OCI-LY1 (cell line): ENCODE measurements around the gene CLP1.

Source experiments
- H2AFZ ChIP-seq: fragments of 200-600 bp; sonication (generic), shearing (Covaris generic); 2 replicates; pipeline ENCODE4 v1.6.0; 2014; ENCODE audit warnings: antibody characterized with exemption, mild to moderate bottlenecking, low read length
- H3F3A ChIP-seq: fragments of 200-600 bp; sonication (generic), shearing (Covaris generic); 2 replicates; pipeline ENCODE4 v1.6.0; 2014; ENCODE audit warnings: mild to moderate bottlenecking, antibody characterized with exemption, low read length, moderate library complexity; ENCODE audit not compliant: insufficient read depth
- H3K27ac ChIP-seq: fragments of 200-600 bp; sonication (generic); 2 replicates; pipeline ENCODE4 v1.5.1; 2014; ENCODE audit warnings: low read length, mixed run types, mild to moderate bottlenecking, low read depth; ENCODE audit not compliant: poor library complexity, severe bottlenecking
- H3K27me3 ChIP-seq: fragments of 200-600 bp; sonication (generic); 2 replicates; pipeline ENCODE4 v1.6.0; 2014; ENCODE audit warnings: antibody characterized with exemption, mild to moderate bottlenecking, low read length, moderate library complexity; ENCODE audit not compliant: insufficient read depth
- H3K36me3 ChIP-seq: fragments of 200-600 bp; sonication (generic); 2 replicates; pipeline ENCODE4 v1.6.1; 2014; ENCODE audit warnings: mild to moderate bottlenecking, antibody characterized with exemption, low read length, moderate library complexity, mixed read lengths; ENCODE audit not compliant: insufficient read depth
- H3K4me1 ChIP-seq: fragments of 200-600 bp; sonication (generic); 2 replicates; pipeline ENCODE4 v1.5.1; 2014; ENCODE audit warnings: mild to moderate bottlenecking, low read length, moderate library complexity; ENCODE audit not compliant: insufficient read depth, severe bottlenecking
- H3K4me2 ChIP-seq: fragments of 200-600 bp; sonication (generic), shearing (Covaris generic); 2 replicates; pipeline ENCODE4 v1.6.1; 2014; ENCODE audit warnings: low read length
- H3K4me3 ChIP-seq: fragments of 200-600 bp; sonication (generic); 2 replicates; pipeline ENCODE4 v1.5.1; 2014; ENCODE audit warnings: low read length, low read depth, mild to moderate bottlenecking, mixed read lengths; ENCODE audit not compliant: poor library complexity, severe bottlenecking
- H3K79me2 ChIP-seq: fragments of 200-600 bp; shearing (Covaris generic); 2 replicates; pipeline ENCODE4 v1.6.1; 2016; ENCODE audit warnings: mixed run types, low read length, mixed read lengths; ENCODE audit not compliant: insufficient read depth
- H3K9ac ChIP-seq: fragments of 200-600 bp; sonication (generic), shearing (Covaris generic); 2 replicates; pipeline ENCODE4 v1.6.1; 2014; ENCODE audit warnings: mild to moderate bottlenecking, low read length, mixed read lengths
- H3K9me2 ChIP-seq: fragments of 200-600 bp; sonication (generic), shearing (Covaris generic); 2 replicates; pipeline ENCODE4 v1.6.1; 2014; ENCODE audit warnings: low read depth, mild to moderate bottlenecking, low read length, mixed read lengths
- H3K9me3 ChIP-seq: fragments of 200-600 bp; shearing (Covaris generic); 2 replicates; pipeline ENCODE4 v1.6.1; 2014; ENCODE audit warnings: low read length, mixed read lengths
- H4K20me1 ChIP-seq: fragments of 200-600 bp; sonication (generic), shearing (Covaris generic); 2 replicates; pipeline ENCODE4 v1.6.0; 2016; ENCODE audit warnings: mild to moderate bottlenecking, low read length; ENCODE audit not compliant: insufficient read depth
- EZH2 ChIP-seq: fragments of 200-600 bp; sonication (generic), shearing (Covaris generic); IDR thresholded peaks from 2 replicates; pipeline ENCODE4 v1.8.0; 2017; ENCODE audit warnings: borderline replicate concordance, mixed run types, mild to moderate bottlenecking, antibody characterized with exemption, low read length, moderate library complexity, mixed read lengths
- TF ChIP-seq, protein P1 (sequence below): fragments of 200-600 bp; sonication (generic), shearing (Covaris generic); IDR thresholded peaks from 2 replicates; pipeline ENCODE4 v1.5.1; 2017; ENCODE audit warnings: mild to moderate bottlenecking, antibody characterized with exemption, low read length, moderate library complexity, mixed read lengths

CLP1 gene

DNA sequence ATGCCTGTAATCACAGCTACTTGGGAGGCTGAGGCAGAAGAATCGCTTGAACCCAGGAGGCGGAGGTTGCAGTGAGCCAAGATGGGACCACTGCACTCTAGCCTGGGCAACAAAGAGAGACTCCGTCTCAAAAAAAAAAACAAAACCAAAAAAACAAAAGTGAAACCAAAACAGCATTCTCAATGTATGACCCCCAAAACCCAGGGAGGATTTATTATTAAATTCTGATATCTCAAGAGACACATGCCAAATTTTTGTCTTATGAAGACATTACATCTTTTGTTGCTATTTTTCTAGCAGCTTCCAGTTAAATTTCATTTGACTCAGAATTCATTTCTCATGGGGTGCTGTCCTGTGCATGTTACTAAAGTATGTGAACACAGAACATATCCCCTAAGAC lies 4.9 kb upstream of the CLP1 start:
- H3K36me3 ChIP-seq: no peaks in the 10 kb centered on the region
- no peak for TF ChIP-seq EZH2
- TF ChIP-seq, protein P1, sequence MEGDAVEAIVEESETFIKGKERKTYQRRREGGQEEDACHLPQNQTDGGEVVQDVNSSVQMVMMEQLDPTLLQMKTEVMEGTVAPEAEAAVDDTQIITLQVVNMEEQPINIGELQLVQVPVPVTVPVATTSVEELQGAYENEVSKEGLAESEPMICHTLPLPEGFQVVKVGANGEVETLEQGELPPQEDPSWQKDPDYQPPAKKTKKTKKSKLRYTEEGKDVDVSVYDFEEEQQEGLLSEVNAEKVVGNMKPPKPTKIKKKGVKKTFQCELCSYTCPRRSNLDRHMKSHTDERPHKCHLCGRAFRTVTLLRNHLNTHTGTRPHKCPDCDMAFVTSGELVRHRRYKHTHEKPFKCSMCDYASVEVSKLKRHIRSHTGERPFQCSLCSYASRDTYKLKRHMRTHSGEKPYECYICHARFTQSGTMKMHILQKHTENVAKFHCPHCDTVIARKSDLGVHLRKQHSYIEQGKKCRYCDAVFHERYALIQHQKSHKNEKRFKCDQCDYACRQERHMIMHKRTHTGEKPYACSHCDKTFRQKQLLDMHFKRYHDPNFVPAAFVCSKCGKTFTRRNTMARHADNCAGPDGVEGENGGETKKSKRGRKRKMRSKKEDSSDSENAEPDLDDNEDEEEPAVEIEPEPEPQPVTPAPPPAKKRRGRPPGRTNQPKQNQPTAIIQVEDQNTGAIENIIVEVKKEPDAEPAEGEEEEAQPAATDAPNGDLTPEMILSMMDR: no peak
- no peaks in the 10 kb centered on the region for H3K9me3 ChIP-seq
- H3K9me2 ChIP-seq: no peaks in the 10 kb centered on the region
- 0 out of 2 replicates have a peak, but pooled peaks cover 4% of the 10 kb centered on the region for H3K27me3 ChIP-seq
- no peak overlapping the region for H3K4me3 ChIP-seq
- H4K20me1 ChIP-seq: no peaks in the 10 kb centered on the region
- H3K27ac ChIP-seq: no peak overlapping the region
- peaks cover under 1% of the 10 kb centered on the region; the same call in 1 of the 2 replicates for H3K79me2 ChIP-seq
- no peak overlapping the region for H3K9ac ChIP-seq
- H3K4me1 ChIP-seq: peaks cover 12% of the 10 kb centered on the region
- no peak overlapping the region for H2AFZ ChIP-seq
- H3K4me2 ChIP-seq: no peak overlapping the region
- no peaks in the 10 kb centered on the region for H3F3A ChIP-seq

GRCh38 chr11:57653163-57653562 lies 4.4 kb upstream of the CLP1 start:
- peaks cover 6% of the 10 kb centered on the region for H3K79me2 ChIP-seq
- no peak overlapping the region for H2AFZ ChIP-seq
- H3K4me3 ChIP-seq: no peak overlapping the region
- H3K9me3 ChIP-seq: no peaks in the 10 kb centered on the region
- no peaks in the 10 kb centered on the region for H3K36me3 ChIP-seq
- H4K20me1 ChIP-seq: no peaks in the 10 kb centered on the region
- peaks cover 15% of the 10 kb centered on the region for H3K4me1 ChIP-seq
- H3K27me3 ChIP-seq: 0 out of 2 replicates have a peak, but pooled peaks cover 4% of the 10 kb centered on the region
- TF ChIP-seq EZH2: no peak
- TF ChIP-seq, protein P1: no peak
- H3K9ac ChIP-seq: no peak overlapping the region
- H3K27ac ChIP-seq: no peak overlapping the region
- no peaks in the 10 kb centered on the region for H3F3A ChIP-seq
- H3K4me2 ChIP-seq: no peak overlapping the region
- H3K9me2 ChIP-seq: no peaks in the 10 kb centered on the region

DNA sequence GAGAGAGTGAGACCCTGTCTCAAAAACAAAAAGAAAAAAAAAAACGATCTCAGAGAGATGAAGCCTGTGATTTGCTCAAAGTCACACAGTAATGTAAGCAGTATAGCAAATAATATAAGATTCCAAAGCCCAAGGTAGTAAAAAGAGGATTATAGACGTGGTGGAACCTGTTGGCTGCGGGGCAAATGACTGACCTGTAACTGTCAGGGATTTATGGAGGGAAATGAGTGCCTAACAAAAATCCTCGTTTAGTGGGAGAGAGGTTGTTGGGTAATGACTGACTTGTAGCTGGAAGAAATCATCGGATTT lies 723 bp upstream of the CLP1 start:
- peaks cover 17% of the 10 kb centered on the region for H3K4me1 ChIP-seq
- no peak overlapping the region for H3K27ac ChIP-seq
- TF ChIP-seq, protein P1: no peak
- TF ChIP-seq EZH2: no peak
- peaks cover 25% of the 10 kb centered on the region for H3K36me3 ChIP-seq
- H3K4me2 ChIP-seq: peak overlapping the region; percentile 90
- H3F3A ChIP-seq: no peaks in the 10 kb centered on the region
- no peaks in the 10 kb centered on the region for H3K27me3 ChIP-seq
- no peaks in the 10 kb centered on the region for H4K20me1 ChIP-seq
- H2AFZ ChIP-seq: peak overlapping the region; percentile 72
- peaks cover 10% of the 10 kb centered on the region for H3K79me2 ChIP-seq
- peak overlapping the region; percentile 61 for H3K9ac ChIP-seq
- peak overlapping the region; percentile 79 for H3K4me3 ChIP-seq
- no peaks in the 10 kb centered on the region for H3K9me3 ChIP-seq
- H3K9me2 ChIP-seq: no peaks in the 10 kb centered on the region
